ENCODE results near the gene CEACAM16.
"Not testable (repeated sequence)": the region's sequence is repeated elsewhere in the genome, so short reads cannot be mapped to it uniquely, and the experiment has no call there.

Gene CEACAM16

DNA sequence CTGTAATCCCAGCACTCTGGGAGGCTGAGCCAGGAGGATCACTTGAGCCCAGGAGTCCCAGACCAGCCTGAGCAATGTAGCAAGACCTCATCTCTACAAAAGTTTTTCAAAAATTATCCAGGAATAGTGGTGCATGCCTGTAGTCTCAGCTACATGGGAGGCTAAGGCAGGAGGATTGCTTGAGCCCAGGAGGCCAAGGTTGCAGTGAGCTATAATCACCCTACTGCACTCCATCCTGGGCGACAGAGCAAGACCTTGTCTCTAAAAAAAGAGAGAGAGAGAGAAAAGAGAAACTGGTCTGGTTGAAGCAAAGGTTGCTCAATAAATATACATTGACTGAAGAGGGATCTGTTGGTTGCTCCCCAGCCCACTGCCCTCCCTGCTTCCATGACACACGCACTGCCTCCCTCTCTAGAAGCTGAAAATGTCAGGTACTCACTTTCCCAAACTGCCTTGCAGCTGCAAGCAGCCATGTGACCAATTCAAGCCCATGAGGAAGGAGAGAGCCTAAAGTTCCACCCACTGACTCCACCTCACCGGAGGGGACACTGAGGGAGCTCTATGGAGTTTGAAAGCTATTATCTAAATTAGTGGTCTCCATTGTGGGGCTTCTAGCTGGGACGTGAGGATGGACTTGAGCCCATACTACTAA is 14.0 kb downstream of the CEACAM16 start:
- H3K4me3 ChIP-seq (ENCODE audit: low read depth, low read length) = no peak overlapping the region
- DNase-seq (ENCODE audit: low read depth) = no peak
- no peak for TF ChIP-seq CTCF (IDR thresholded peaks at IDR 0.05; ENCODE audit: low read depth, low read length, missing control alignments)

GRCh38 chr19:44714597-44715169 is 15.7 kb downstream of the CEACAM16 start:
- DNase-seq (ENCODE audit: low read depth) = no peak
- TF ChIP-seq CTCF (IDR thresholded peaks at IDR 0.05; ENCODE audit: low read depth, low read length, missing control alignments) = no peak
- no peak overlapping the region for H3K4me3 ChIP-seq (ENCODE audit: low read depth, low read length)

DNA sequence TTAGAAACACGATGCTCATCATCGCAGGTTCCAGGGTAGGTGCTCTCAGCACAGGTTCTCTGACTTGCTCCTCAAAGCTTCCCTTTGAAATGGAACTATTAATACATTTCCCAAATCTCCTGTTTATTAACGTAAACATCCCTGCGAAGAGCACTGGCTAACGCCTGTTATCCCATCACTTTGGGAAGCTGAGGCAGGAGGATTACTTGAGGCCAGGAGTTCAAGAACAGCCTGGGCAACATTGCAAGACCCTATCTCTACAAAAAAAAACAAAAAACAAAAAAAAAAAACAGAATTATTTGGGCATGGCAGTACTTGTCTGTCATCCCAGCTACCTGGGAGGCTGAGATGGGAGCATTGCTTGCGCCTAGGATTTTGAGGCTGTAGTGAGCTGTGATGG is 18.7 kb downstream of the CEACAM16 start:
- TF ChIP-seq CTCF (IDR thresholded peaks at IDR 0.05; ENCODE audit: low read depth, low read length, missing control alignments) = no peak
- no peak for DNase-seq (ENCODE audit: low read depth)

GRCh38 chr19:44718441-44719261 is 19.7 kb downstream of the CEACAM16 start:
- no peak for DNase-seq (ENCODE audit: low read depth)
- TF ChIP-seq CTCF (IDR thresholded peaks at IDR 0.05; ENCODE audit: low read depth, low read length, missing control alignments) = no peak
- no peak overlapping the region for H3K4me3 ChIP-seq (ENCODE audit: low read depth, low read length)

More for the DNA sequence above, 18.7 kb downstream of the CEACAM16 start:
- no peak overlapping the region for H3K4me3 ChIP-seq (ENCODE audit: low read depth, low read length)

DNA sequence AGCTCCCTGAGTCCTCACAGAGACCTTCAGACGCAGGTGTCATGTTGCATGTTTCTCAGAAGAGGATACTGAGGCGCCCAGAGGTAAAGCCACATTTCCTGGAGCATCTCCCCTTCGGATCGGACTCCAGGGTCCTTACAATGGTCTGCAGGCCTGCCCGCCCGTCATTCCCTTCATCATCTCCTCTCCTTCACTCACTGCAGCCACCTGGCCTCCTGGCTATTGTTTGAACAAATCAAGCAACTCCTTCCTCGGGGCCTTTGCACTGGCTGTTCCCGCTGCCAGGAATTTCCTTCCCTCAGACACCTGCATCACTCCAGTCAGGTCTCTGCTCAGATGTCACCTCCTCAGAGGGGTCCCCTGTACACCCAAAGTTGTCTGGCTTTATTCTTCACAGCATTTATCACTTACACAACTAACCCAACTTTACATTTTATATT is 20.3 kb downstream of the CEACAM16 start:
- H3K4me3 ChIP-seq (ENCODE audit: low read depth, low read length) = no peak overlapping the region
- no peak for DNase-seq (ENCODE audit: low read depth)
- no peak for TF ChIP-seq CTCF (IDR thresholded peaks at IDR 0.05; ENCODE audit: low read depth, low read length, missing control alignments)

DNA sequence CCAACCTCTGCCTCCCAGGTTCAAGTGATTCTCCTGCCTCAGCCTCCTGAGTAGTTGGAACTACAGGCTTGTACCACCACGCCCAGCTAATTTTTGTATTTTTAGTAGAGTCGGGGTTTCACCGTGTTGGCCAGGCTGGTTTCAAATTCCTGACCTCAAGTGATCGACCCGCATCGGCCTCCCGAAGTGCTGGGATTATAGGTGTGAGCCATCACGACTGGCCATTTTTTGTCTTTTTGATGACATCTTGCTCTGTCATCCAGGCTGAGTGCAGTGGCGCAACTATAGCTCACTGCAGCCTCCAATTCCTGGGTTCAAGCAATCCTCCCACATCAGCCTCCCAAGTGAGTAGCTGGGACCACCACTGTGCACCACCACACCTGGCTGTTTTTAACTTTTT is 21.4 kb downstream of the CEACAM16 start:
- not testable (repeated sequence) for H3K4me3 ChIP-seq (ENCODE audit: low read depth, low read length); DNase-seq (ENCODE audit: low read depth)

DNA sequence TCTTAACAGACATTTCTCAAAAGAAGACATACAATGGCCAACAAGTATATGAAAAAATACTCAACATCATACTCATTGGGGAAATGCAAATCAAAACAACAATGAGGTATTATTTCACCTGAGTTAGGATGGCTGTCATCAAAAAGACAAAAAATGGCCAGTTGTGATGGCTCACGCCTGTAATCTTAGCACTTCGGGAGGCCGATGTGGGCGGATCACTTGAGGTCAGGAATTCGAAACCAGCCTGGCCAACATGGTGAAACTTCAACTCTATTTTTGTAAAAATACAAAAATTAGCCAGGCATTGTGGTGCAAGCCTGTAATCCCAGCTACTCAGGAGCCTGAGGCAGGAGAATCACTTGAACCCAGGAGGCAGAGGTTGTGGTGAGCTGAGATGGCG is 22.0 kb downstream of the CEACAM16 start:
- no peak for DNase-seq (ENCODE audit: low read depth)
- no peak for TF ChIP-seq CTCF (IDR thresholded peaks at IDR 0.05; ENCODE audit: low read depth, low read length, missing control alignments)
- H3K4me3 ChIP-seq (ENCODE audit: low read depth, low read length) = no peak overlapping the region

GRCh38 chr19:44721369-44721768 is 22.4 kb downstream of the CEACAM16 start:
- not testable (repeated sequence) for H3K4me3 ChIP-seq (ENCODE audit: low read depth, low read length); DNase-seq (ENCODE audit: low read depth)

All from GM12864 (cell line).